ENCODE data around the gene IGSF22.

Gene IGSF22

GRCh38 chr11:18713646-18714442 lies 12.1 kb downstream of the IGSF22 start:
- no peak for DNase-seq (ENCODE audit: low spot score)

- no peak for DNase-seq (ENCODE audit: low spot score)
Observed at GRCh38 chr11:18710545-18710944, 15.4 kb downstream of the IGSF22 start.

- no peak for DNase-seq (ENCODE audit: low spot score)
Observed at GRCh38 chr11:18709414-18709813, 16.6 kb downstream of the IGSF22 start.

GRCh38 chr11:18707811-18708340 lies 18.1 kb downstream of the IGSF22 start:
- DNase-seq (ENCODE audit: low spot score), result no peak

- peak; percentile 64 for DNase-seq (ENCODE audit: low spot score)
Observed at GRCh38 chr11:18706330-18707243, 19.4 kb downstream of the IGSF22 start.

GRCh38 chr11:18705651-18706281 lies 20.2 kb downstream of the IGSF22 start:
- DNase-seq (ENCODE audit: low spot score), result peak; percentile 10

- DNase-seq (ENCODE audit: low spot score), result no peak
Observed at GRCh38 chr11:18704698-18705097, 21.3 kb downstream of the IGSF22 start.

GRCh38 chr11:18704045-18704645 lies 21.8 kb downstream of the IGSF22 start:
- DNase-seq (ENCODE audit: low spot score), result no peak

- no peak for DNase-seq (ENCODE audit: low spot score)
Observed at GRCh38 chr11:18703001-18703763, 22.8 kb downstream of the IGSF22 start.

GRCh38 chr11:18701614-18702216 lies 24.3 kb downstream of the IGSF22 start:
- DNase-seq (ENCODE audit: low spot score), result no peak

- no peak for DNase-seq (ENCODE audit: low spot score)
Observed at GRCh38 chr11:18700872-18701271, 25.1 kb downstream of the IGSF22 start.

GRCh38 chr11:18700375-18700774 lies 25.6 kb downstream of the IGSF22 start:
- DNase-seq (ENCODE audit: low spot score), result no peak

GRCh38 chr11:18699848-18700261 lies 26.1 kb downstream of the IGSF22 start:
- DNase-seq (ENCODE audit: low spot score), result no peak

- no peak for DNase-seq (ENCODE audit: low spot score)
Observed at GRCh38 chr11:18699269-18699596, 26.8 kb downstream of the IGSF22 start.

- peak; percentile 92 for DNase-seq (ENCODE audit: low spot score)
Observed at GRCh38 chr11:18698341-18699268, 27.4 kb downstream of the IGSF22 start, which contains the start of gene TMEM86A. TSS of gene TMEM86A (plus strand) at chr11:18698779. CDS start at chr11:18698887, 108 bp downstream.

GRCh38 chr11:18697576-18697975 lies 28.4 kb downstream of the IGSF22 start:
- DNase-seq (ENCODE audit: low spot score), result no peak

- DNase-seq (ENCODE audit: low spot score), result no peak
Observed at GRCh38 chr11:18696638-18697225, 29.3 kb downstream of the IGSF22 start.

- no peak for DNase-seq (ENCODE audit: low spot score)
Observed at GRCh38 chr11:18692941-18693760, 32.8 kb downstream of the IGSF22 start.

All from CD4-positive, alpha-beta T cell treated with Interleukin-6 at 100 ng/mL for 8 hours (primary cell).